ENCODE data around the gene CIAO1.
"Not testable (repeated sequence)": the region's sequence is repeated elsewhere in the genome, so short reads cannot be mapped to it uniquely, and the experiment has no call there.

Gene CIAO1

GRCh38 chr2:96251721-96252292, 14.2 kb upstream of the CIAO1 start:
- no peak for DNase-seq

DNA sequence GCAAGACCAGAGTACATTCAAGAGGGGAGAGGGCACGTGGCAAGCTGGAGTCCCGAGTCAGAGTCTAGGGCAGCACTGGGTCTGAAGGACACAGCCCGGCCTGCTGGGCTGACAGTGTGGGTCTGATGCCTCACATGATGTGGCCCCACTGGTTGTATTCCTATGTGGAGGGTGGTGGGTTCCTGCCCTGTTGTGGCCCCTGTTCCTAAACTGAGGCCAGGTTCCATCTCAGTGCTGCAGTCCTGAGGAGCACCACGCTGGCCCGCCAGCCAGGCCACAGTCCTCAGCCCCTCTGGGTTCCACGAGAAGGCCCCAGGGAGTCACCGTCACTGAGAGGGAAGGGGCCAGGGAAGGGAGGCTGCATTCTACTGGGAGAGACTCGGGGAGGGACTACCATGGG, 13.5 kb upstream of the CIAO1 start:
- DNase-seq = no peak

DNA sequence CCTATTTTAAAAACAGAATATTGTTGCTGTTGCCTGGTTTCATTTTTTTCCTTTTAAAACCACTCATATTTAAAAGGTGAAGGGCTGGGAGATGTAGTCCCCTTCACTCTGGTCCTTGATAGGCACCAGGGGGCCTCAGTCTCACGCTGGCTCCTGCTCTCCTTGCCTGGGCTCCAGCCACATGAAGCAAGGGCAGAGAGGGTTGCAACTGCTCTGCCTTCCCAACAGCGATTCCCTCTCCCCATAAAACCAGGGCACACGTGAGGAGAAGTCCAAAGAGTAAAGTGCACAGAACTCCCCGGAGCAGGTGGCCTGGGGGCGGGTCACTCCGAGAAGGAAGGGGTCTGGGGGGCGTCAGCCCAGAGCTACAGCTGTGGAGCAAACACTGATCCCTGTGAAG, 13.0 kb upstream of the CIAO1 start:
- no peak for DNase-seq

- no peak for DNase-seq
Measured at GRCh38 chr2:96254571-96254970, 11.5 kb upstream of the CIAO1 start.

GRCh38 chr2:96256611-96257113, 9.4 kb upstream of the CIAO1 start:
- no peak for DNase-seq

- not testable (repeated sequence) for DNase-seq
Measured at GRCh38 chr2:96257744-96258143, 8.3 kb upstream of the CIAO1 start.

GRCh38 chr2:96258166-96259022, 7.6 kb upstream of the CIAO1 start:
- no peak for DNase-seq

- DNase-seq = no peak
Measured at GRCh38 chr2:96259497-96259921, 6.5 kb upstream of the CIAO1 start.

DNA sequence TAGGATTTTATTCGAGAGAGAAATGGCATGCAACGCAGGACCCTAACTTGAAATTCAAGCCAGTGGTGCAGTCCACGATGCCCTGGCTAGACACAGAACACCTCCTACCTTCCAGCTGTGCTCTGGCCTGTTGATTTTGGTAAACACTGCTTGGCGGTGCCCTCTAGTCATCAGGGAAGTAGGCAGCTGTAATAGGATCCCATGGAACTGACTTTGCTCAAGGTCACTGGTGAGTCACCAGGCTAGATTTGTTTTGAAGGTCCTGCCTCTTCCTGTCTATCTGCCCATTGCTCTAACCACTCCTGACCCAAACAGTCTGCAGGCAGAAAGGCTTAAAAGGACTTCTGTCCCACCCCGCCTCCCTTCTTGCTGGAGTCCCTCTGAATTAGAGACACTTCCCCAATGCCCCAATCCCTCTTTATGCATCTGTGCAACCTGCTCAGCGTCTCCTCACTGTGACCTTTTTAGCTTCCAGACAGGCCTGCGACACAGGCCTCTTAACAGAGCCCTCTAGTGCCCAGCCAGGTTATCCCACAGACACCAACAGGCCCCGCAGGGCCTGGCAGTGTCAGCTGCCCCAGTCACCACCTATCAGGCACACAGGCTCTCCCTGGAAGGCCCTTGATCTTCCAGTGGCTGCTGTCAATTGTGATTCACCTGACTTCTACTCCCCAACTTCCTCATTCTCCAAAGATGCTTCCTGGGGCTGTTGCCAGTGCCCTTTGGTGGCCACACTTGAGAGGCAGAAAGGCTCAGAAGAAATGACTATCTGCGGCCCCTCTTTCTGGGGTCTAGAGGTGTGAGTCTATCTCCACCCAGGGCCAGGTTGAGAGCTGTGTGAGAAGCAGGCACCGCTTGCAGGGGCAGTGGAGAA, 5.4 kb upstream of the CIAO1 start:
- no peak for DNase-seq

- DNase-seq = no peak
Measured at GRCh38 chr2:96261328-96262003, 4.6 kb upstream of the CIAO1 start.

DNA sequence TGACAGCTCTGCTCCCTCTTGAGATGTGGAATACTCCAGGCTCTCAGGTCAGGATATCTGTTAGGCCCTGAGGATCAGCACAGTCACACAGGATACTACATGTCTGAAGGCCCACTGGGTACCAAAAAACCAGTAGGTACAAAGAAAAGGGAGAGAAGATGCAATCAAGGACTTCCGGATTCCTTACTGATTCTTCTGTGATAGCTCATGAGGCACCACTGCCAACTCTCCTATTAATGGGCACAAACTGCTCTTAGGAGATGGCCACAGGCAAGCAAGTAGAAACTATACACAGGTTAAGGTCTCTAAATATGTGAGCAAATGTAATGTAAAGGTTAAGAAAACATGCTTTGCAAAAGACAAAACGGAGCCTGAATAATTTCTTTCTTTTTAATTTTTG, 3.7 kb upstream of the CIAO1 start:
- DNase-seq = no peak

GRCh38 chr2:96264086-96264485, 1.9 kb upstream of the CIAO1 start:
- DNase-seq = no peak

- no peak for DNase-seq
Measured at GRCh38 chr2:96264656-96265348, 1.2 kb upstream of the CIAO1 start.

- DNase-seq = no peak
Measured at GRCh38 chr2:96265349-96265839, 631 bp upstream of the CIAO1 start.

DNA sequence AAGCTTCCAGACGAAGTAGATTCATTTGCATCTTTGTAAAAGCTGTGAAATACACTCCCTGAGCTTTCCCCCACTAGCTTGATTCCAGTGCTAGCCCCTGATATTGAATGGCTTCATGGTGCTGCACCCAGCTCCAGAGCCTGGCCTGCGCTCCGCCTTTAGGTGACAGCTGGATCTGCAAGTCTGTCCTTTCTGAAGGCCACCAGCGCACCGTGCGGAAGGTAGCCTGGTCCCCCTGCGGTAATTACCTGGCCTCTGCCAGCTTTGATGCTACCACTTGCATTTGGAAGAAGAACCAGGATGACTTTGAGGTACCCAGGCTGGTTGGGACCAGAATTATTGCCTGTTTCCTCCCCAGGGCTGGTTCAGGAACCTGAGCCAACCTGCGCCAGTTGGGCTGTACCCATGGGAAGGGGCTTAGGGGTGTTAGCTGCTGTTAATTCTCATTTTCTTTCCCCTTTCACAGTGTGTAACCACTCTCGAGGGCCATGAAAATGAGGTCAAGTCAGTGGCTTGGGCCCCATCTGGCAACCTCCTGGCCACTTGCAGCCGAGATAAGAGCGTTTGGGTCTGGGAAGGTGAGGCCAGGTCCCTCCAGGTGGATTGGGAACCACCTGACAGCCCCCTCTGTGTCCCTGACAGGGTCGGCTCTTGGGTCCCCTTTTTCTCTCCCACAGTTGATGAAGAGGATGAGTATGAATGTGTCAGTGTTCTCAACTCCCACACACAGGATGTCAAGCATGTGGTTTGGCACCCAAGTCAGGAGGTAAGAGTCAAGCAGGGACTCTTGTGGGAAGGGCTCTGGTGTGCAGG, 1.3 kb downstream of the CIAO1 start:
- DNase-seq = peak; percentile 9

GRCh38 chr2:96271995-96272394, 6.0 kb downstream of the CIAO1 start:
- no peak for DNase-seq

- no peak for DNase-seq
Measured at GRCh38 chr2:96273763-96274162, 7.7 kb downstream of the CIAO1 start.

- DNase-seq = no peak
Measured at GRCh38 chr2:96274355-96275056, 8.5 kb downstream of the CIAO1 start.

DNA sequence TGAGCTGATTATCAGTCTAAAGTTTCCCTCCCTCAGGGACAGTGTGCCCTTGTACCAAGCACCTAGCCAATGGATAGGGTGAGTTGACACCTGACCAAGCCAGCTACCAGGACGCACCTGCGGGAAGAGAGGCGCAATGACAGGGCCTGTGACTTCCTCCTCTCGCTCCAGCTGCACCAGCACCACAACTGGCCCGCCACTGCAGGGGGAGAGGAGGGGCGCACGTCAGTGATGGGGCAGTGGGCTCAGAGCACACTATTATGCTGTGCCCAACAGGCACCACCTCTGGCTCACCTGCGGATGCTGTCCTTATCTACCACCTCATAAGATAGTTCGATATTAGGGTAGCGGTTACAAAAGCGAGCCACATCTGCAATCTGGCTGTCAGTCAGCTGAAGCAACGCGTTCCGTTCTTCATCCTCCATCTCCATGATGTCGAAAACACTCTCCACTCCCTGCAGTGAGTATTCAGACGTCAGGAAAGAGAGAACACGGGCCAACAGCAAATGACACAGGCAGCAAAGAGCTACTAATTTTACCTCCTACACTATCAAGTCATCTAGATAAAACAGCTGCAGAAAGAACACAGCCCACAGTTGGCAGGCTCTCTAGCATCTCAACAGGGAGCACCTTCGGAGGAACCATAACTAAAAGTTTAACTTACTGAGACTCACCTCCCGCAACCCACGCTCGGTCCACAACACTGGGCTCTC, 10.9 kb downstream of the CIAO1 start:
- no peak for DNase-seq

Data from NCI-H1092 (cell line).